RWPE1 (cell line): ENCODE data around the gene GRIN2A.
A peak's percentile ranks its signal among the peaks of the same experiment; 100 is the strongest.

Experiments used
- CTCF ChIA-PET: fragments of 350-600 bp; sonication (Branson Sonifier 250); formaldehyde crosslinking; extraction: SDS; loops from one replicate; lab custom pipeline; 2021; lab: Yijun Ruan, JAX
- POLR2A ChIA-PET: fragments of 400-600 bp; formaldehyde crosslinking; extraction: SDS; loops from one replicate; lab custom pipeline; 2020; ENCODE audit warnings: antibody characterized with exemption; ENCODE audit not compliant: low non-redundant PET; lab: Yijun Ruan, JAX
- DNase-seq: peaks from one replicate; pipeline ENCODE4 v3.0.0; 2012; ENCODE audit warnings: low spot score
- H3K27ac ChIP-seq: fragments of 450-650 bp; 2 replicates; pipeline ENCODE4 v1.5.1; 2017
- CTCF ChIP-seq: fragments of 450-650 bp; conservative IDR thresholded peaks from 2 replicates; pipeline ENCODE4 v1.5.1; 2017; ENCODE audit warnings: low read depth, mild to moderate bottlenecking

Gene GRIN2A

GRCh38 chr16:10130538-10130937 lies 51.7 kb downstream of the GRIN2A start:
- ChIA-PET CTCF (no interaction called here), POLR2A (interaction anchor here (0.6 kb wide), 1 partner anchor 952 kb away, joined by 3 read pairs; no protein-coding TSS in a partner anchor)
- H3K27ac ChIP-seq, result no peak overlapping the region
- TF ChIP-seq CTCF, result no peak
- no peak for DNase-seq

- ChIA-PET POLR2A (no interaction called here), CTCF (no interaction called here)
- no peak for DNase-seq
- no peak overlapping the region for H3K27ac ChIP-seq
- no peak for TF ChIP-seq CTCF
Observed at GRCh38 chr16:10128397-10129258, 53.6 kb downstream of the GRIN2A start.

GRCh38 chr16:10126686-10127085 lies 55.5 kb downstream of the GRIN2A start:
- POLR2A ChIA-PET, result no interaction called here
- CTCF ChIA-PET, result no interaction called here
- H3K27ac ChIP-seq, result no peak overlapping the region
- no peak for TF ChIP-seq CTCF
- no peak for DNase-seq

- POLR2A ChIA-PET, result interaction anchor here (0.5 kb wide), 1 partner anchor 15 kb away, joined by 3 read pairs; no protein-coding TSS in a partner anchor
- CTCF ChIA-PET, result no interaction called here
- no peak overlapping the region for H3K27ac ChIP-seq
- no peak for DNase-seq
- no peak for TF ChIP-seq CTCF
Observed at GRCh38 chr16:10123141-10123540, 59.1 kb downstream of the GRIN2A start.

- CTCF ChIA-PET, result interaction anchor here (0.7 kb wide), 1 partner anchor 12 kb away, joined by 3 read pairs; no protein-coding TSS in a partner anchor
- peak; percentile 12 for DNase-seq
- POLR2A ChIA-PET, result no interaction called here
Observed at GRCh38 chr16:10122546-10122945, 59.7 kb downstream of the GRIN2A start.

More at GRCh38 chr16:10122546-10122945, 59.7 kb downstream of the GRIN2A start:
- no peak for TF ChIP-seq CTCF
- H3K27ac ChIP-seq, result no peak overlapping the region
